ENCODE measurements around the gene MICAL3. TPM values are rescaled to one million over a fixed set of nuclear protein-coding genes. Genes with fewer than 3 reads are reported as not detected.

The MICAL3 gene
- total and polyA plus RNA-seq, 9 of the 15 experiments (the other 6 are each of a cell fraction or from before 2014, with no cell fraction given), result 0.53 to 32.1 (median 12.3) TPM

DNA sequence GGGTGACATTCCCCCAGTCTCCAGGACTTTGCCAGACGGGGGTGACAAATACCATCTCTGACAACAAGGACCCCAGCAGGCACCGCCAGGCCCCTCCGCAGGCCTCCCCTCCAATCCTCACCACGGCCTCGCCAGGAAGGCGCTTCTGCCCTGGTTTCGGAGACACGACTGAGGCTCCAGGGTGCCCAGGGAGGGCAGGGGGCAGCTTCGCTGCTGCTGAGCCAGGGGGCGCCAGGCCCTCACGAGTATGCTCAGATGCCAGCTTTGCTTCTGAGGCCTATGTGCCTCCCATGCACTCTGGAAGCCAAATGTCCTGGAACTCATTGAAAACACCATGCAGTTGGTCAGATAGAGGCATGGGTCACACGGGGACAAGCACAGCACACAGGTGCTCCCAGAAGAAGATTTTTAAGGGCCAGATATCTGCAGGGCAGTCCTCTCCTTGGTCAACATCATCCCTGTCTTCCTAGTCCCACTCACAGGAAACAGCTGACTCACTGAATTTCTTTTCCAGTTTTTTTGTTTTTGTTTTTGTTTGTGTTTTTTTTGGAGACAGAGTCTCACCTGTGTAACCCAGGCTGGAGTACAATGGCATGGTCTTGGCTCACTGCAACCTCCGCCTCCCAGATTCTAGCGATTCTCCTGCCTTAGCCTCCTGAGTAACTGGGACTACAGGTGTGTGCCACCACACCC, 270.0 kb downstream of the MICAL3 start:
- H3K79me2 ChIP-seq (ENCODE audit: control insufficient read depth, insufficient read depth, low read length), result peaks cover 44% of the 10 kb centered on the region
- no peaks in the 10 kb centered on the region; the same call in 1 of the 2 replicates for H4K20me1 ChIP-seq (replicated peaks; ENCODE audit: control insufficient read depth, insufficient read depth, low read length)
- POLR2A ChIA-PET, result interaction anchor here (0.6 kb wide), 1 partner anchor 98 kb away, joined by 3 read pairs; no protein-coding TSS in a partner anchor
- intact Hi-C loops (cut with micrococcal nuclease) (no loop called here), in situ Hi-C loops (cut with MboI) (no loop called here)
- no peak overlapping the region for H3K9ac ChIP-seq (ENCODE audit: insufficient read depth in 1 of 2, low read depth in 2 of 2, low read length in 2 of 2)
- no peak overlapping the region for H3K4me3 ChIP-seq
- H3K9me1 ChIP-seq (ENCODE audit: control insufficient read depth, insufficient read depth, low read length), result peaks cover 6% of the 10 kb centered on the region
- no peaks in the 10 kb centered on the region for H3K9me3 ChIP-seq (replicated peaks; ENCODE audit: control insufficient read depth, insufficient read depth, low read depth, low read length)
- H3K4me1 ChIP-seq (replicated peaks in 1 of 2; ENCODE audit: control insufficient read depth in 2 of 2, insufficient read depth in 2 of 2, low read length in 2 of 2), result peaks cover 0 to 19% of the 10 kb centered on the region in 2 experiments; a peak in 1 of 5 replicates
- H3K36me3 ChIP-seq (ENCODE audit: control insufficient read depth, insufficient read depth, low read length), result 0 out of 3 replicates have a peak, but pooled peaks cover 5% of the 10 kb centered on the region
- 88% methylated on average over 13 of the region's 14 CpGs for WGBS (ENCODE audit: insufficient coverage, low coverage, missing lambda C conversion rate)
- CTCF ChIA-PET (ENCODE audit: low intra/inter-chr PET ratio), result no interaction called here
- H3K27me3 ChIP-seq (ENCODE audit: control insufficient read depth in 2 of 2, insufficient read depth in 2 of 2, low read length in 2 of 2), result no peaks in the 10 kb centered on the region
- BruUV-seq (replicated peaks), result no TSS peak
- no peak for FAIRE-seq
- TF ChIP-seq NCOA4 (IDR thresholded peaks at IDR 0.05; ENCODE audit: partially characterized antibody) (no peak), C11orf30 (IDR thresholded peaks at IDR 0.05; ENCODE audit: low read depth) (peak; percentile 61), POLR2G (IDR thresholded peaks at IDR 0.05; ENCODE audit: low read depth, low read length) (0 out of 2 replicates have a peak, but pooled peaks have one; percentile 17), ZNF316 (IDR thresholded peaks at IDR 0.05) (peak; percentile 82), MAFG (tag; conservative IDR thresholded peaks at IDR 0.05) (peak; percentile 28; the same call in 1 of the 2 replicates), REST (IDR thresholded peaks at IDR 0.05; ENCODE audit: borderline replicate concordance) (0 out of 2 replicates have a peak, but pooled peaks have one; percentile 8), REST (CRISPR knock-in tag; IDR thresholded peaks at IDR 0.05; ENCODE audit: low read depth) (no peak)
- TF ChIP-seq, protein P1, sequence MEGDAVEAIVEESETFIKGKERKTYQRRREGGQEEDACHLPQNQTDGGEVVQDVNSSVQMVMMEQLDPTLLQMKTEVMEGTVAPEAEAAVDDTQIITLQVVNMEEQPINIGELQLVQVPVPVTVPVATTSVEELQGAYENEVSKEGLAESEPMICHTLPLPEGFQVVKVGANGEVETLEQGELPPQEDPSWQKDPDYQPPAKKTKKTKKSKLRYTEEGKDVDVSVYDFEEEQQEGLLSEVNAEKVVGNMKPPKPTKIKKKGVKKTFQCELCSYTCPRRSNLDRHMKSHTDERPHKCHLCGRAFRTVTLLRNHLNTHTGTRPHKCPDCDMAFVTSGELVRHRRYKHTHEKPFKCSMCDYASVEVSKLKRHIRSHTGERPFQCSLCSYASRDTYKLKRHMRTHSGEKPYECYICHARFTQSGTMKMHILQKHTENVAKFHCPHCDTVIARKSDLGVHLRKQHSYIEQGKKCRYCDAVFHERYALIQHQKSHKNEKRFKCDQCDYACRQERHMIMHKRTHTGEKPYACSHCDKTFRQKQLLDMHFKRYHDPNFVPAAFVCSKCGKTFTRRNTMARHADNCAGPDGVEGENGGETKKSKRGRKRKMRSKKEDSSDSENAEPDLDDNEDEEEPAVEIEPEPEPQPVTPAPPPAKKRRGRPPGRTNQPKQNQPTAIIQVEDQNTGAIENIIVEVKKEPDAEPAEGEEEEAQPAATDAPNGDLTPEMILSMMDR (IDR thresholded peaks at IDR 0.05 in 2 of 3, conservative IDR thresholded peaks at IDR 0.05 in 1 of 3; ENCODE audit: insufficient read depth in 2 of 3, low read depth in 1 of 3, low read length in 3 of 3), result peak; percentile 12 to 37 (median 16); a peak in 3 of 6 replicates
- TF ChIP-seq, protein P2, sequence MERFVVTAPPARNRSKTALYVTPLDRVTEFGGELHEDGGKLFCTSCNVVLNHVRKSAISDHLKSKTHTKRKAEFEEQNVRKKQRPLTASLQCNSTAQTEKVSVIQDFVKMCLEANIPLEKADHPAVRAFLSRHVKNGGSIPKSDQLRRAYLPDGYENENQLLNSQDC (CRISPR knock-in tag; IDR thresholded peaks at IDR 0.05), result no peak
- DNase-seq (ENCODE audit: extremely low read depth in 1 of 4, low spot score in 3 of 4), result no peak
- no peak overlapping the region for H2AFZ ChIP-seq (ENCODE audit: low read depth, low read length)
- no peak overlapping the region for H3K27ac ChIP-seq (ENCODE audit: extremely low read depth, low read depth, low read length)
- no peak overlapping the region for H3K4me2 ChIP-seq (ENCODE audit: insufficient read depth, low read length)
- ATAC-seq, result peak; percentile 30; the same call in 2 of the 3 replicates

All from K562 (cell line).